KG1 (cell line): ENCODE results near the gene ATP10B.
"Not testable (repeated sequence)": the region's sequence is repeated elsewhere in the genome, so short reads cannot be mapped to it uniquely, and the experiment has no call there.

Experiments
- DNase-seq: peaks from one replicate; lab custom pipeline; 2025; lab: John Stamatoyannopoulos, UW

The ATP10B gene

DNA sequence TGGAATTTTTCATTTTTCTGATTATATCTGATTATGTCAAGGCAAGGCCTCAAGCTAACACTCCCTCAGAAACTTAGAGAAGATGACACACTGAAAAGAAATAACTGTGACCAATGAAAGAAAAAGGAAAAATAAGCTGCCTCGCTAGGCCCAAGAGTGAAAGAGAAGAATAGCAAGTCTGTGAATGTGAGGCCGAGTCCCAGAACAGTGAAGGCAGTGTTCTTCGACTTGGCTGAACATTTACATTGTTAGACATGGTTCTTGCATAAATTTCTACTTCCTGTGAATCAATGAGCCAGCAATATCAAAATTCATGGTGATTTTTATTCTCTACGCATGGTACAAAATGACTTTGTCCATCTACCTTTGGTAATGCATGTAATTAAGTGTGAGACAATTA lies at the start of gene ATP10B:
TSS of gene ATP10B (minus strand) at position 163 of the 400 bp plus-strand sequence. CDS start 164,137 bp downstream, outside the sequence.
- no peak for DNase-seq

- DNase-seq, result no peak
Observed at GRCh38 chr5:160901656-160902055, 49.6 kb upstream of the ATP10B start.

- DNase-seq, result no peak
Observed at GRCh38 chr5:160899735-160900134, 47.7 kb upstream of the ATP10B start.

GRCh38 chr5:160893180-160893964 lies 41.4 kb upstream of the ATP10B start:
- DNase-seq, result not testable (repeated sequence)

DNA sequence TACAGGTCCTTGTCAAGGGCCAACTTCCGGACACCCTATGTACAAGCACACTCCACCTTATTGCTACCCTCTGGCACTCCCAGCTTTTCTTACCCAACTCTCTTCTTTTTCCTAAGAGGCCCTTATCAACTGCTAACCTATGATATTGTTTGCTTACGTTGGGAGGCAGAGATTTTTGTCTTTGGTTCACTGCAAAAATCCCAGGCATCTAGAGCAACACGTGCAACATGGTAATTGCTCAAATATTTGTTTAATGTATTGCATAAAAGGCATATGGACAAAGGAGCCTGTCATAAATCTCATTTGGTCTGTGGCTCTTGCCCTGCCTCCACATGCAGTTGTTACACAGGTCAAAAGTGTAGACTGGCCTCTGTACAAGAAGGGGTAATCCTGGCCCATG lies 35.8 kb upstream of the ATP10B start:
- DNase-seq, result no peak

DNA sequence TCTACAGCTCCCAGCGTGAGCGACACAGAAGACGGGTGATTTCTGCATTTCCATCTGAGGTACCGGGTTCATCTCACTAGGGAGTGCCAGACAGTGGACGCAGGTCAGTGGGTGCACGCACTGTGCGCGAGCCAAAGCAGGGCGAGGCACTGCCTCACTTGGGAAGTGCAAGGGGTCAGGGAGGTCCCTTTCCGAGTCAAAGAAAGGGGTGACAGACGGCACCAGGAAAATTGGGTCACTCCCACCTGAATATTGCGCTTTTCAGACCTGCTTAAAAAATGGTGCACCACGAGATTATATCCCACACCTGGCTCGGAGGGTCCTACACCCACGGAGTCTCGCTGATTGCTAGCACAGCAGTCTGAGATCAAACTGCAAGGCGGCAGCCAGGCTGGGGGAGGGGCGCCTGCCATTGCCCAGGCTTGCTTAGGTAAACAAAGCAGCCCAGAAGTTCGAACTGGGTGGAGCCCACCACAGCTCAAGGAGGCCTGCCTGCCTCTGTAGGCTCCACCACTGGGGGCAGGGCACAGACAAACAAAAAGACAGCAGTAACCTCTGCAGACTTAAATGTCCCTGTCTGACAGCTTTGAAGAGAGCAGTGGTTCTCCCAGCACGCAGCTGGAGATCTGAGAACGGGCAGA lies 21.7 kb upstream of the ATP10B start:
- DNase-seq, result not testable (repeated sequence)

DNA sequence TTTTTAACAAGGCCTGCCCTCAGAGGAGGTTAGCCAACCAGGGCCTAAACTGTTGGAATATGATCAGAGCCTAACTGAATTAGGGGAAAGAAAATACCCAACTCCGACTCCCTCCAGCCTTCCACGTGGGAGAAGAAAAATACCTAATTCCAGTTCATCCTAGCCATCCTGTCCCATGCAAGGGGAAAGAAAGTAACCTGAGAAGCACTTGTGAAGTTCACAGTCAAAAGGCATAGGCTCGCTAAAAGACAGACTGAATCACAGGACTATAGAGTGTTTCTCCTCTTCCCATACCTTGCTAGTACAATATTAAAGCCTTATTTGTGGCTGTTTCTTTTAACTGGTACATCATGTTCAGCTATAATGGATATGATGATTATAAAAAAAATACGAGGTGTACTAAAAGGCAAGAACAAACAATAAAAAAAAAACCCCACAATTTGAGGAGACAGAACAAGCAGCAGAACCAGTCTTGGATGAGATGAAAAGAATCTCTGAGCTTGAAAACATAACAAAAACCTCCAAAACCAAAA lies 18.0 kb upstream of the ATP10B start:
- no peak for DNase-seq

GRCh38 chr5:160867976-160868375 lies 16.0 kb upstream of the ATP10B start:
- DNase-seq, result no peak

DNA sequence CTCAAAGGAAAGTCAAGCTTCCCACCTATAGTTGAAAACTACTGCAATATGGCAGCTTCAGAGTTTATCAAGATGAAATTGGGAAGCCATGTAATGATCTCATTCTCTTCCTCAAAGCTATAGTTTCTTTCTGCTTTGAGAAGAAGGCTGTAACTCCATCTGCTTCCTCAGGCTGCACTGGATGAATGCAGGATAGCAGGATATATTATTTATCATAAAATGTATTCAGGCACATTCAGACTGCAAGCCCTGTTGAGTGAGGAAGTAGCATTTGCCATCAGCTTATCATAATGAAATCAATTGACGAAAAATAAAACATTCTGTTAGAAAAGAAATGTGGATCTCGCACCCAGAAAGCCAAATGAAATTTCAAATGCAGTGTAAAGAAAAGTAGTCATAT lies 560 bp downstream of the ATP10B start:
- no peak for DNase-seq

DNA sequence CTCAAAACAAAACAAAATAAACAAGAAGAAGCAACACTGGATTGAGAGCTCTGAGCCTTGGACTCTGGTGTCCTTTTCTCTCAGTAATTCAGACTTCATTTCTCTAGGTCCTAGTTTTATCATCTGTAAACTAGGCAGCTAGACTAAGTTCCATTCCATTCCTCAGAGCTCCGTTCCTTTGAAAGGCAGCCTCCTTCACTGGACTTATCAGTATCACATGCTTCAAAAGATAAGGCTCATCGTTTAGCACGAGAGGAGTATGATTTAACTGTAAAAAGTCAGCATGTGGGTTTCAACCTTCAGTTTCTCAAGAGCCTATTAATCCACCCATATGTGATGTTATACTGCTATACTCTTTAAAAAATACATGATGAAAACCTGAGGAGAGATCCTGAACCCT lies 1.6 kb downstream of the ATP10B start:
- DNase-seq, result no peak

DNA sequence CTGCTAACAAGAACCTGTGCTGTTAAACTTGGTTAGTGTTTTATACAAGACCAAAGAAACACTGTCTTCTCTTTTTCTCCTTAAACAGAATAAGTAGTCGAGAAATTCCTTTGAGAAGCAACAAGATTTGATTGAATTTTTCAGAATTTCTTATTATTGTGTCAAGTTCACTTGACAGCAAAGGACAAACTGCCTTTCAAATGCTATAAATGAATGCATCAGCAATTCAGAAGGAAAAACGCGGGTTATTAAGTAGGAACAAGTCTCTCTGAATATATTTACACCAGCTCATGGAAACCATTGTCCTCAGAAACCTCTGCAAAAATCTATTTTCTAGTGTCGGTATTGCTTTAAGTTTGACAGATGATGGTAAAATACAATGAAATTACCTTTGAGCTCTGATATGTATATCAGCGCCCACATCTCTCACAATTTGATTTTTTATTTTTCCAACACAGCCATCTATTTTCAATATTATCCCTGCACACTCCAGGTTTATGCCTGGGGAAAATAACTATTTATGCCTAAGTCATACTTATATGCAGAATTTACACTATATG lies 4.4 kb downstream of the ATP10B start:
- DNase-seq, result no peak

- no peak for DNase-seq
Observed at GRCh38 chr5:160846642-160847041, 5.4 kb downstream of the ATP10B start.

DNA sequence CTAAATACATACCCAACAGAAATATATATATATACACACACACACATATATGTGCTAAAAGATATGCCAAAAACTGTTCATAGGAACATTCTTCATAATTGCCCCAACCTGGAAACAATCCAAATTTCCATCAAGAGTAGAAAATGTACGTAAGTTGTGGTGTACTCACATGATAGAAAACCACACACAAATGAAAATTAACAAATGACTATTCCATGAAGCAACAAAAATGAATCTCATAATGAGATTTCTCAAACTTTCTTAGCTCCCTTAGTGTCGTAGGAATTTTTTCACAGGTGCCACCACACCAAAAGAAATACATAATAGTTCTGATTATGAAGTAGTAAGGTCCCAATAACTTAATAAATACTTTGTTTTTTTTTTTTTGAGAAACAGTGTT lies 7.8 kb downstream of the ATP10B start:
- no peak for DNase-seq

DNA sequence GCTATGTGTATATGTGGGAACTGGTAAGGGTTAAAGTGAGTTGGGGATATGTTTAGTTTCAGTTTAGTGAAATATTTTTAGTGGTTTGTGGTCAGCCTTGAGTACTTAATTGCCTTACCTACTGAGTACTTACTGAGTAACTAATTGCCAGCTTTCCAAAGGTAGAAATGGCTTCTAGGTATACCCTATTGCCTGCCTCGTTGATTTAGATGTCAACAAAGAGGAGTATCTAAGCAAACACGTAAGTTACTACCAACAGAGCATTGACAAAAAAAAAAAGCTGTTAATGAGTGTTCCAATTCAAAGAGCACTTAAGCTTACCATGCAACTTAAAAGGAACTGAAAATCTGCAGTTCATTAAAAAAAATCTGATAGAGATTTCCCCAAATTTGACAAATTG lies 8.8 kb downstream of the ATP10B start:
- no peak for DNase-seq

DNA sequence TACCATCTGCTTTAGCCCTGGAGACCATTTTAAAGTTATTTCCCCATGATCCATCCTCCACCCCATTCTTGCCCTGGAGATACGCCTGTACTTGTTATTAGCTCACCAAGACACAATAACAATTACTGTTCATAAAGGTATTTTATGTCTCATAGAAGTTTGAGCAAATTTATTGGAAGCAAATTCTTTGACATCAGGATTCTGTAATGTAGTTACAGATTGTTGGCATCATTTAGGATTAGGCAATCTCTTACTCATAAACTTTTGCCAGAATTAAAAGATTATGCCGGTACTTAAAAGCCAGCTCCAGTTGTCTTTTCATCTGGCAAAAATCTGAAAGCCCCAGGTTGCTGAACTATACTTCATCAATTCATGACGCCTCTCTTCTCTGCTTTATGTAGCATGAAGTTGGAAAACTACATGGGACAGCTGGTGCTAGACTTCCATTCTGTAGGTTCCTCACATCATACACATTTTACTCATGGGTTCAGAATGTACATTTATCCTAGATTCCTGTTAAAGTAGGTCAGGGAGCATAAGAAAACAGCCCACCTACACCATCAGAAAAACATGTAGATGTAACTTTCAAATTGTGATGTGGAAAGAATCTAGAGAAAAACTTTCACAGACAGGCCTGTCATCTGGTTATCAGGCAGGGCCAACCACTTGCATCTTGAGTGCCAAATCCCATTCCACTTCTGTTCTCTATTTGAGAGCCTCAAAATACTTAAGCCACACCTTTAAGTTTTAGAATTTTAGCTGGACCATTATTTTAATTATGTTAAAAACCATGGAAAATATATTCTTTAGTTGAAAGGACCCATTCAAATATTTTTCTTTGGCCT lies 14.0 kb downstream of the ATP10B start:
- no peak for DNase-seq

GRCh38 chr5:160837211-160837610 lies 14.8 kb downstream of the ATP10B start:
- DNase-seq, result no peak

DNA sequence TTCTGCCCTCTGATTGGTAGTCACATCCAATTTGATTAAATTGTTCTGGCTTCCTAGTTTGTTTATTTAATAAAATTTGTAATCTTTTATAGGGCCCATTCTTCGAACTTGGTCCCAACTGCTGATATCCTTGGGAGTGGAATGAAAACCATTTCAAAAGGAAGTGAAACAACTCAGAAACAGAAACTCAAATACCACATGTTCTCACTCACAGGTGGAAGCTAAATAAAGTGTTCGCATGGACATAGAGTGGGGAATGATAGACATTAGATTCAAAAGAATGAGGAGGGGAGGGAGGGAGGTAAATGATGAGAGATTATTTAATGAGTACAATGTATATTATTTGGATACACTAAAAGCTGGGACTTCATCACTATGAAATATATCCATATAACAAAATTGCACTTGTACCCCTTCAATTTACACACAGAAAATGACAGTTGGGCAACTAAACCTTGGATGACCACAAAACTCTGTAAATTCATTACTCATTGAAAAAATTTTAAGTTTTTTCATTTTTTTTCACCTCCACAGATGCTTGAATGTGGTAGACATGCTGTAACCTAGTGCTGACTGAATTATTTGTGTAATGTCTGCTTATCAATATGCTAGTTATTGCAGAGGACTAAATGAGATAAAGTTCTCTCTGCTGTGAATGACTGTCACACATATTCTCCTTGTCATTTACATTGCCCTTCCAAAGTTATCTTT lies 16.0 kb downstream of the ATP10B start:
- DNase-seq, result no peak

GRCh38 chr5:160835376-160835775 lies 16.6 kb downstream of the ATP10B start:
- DNase-seq, result no peak

DNA sequence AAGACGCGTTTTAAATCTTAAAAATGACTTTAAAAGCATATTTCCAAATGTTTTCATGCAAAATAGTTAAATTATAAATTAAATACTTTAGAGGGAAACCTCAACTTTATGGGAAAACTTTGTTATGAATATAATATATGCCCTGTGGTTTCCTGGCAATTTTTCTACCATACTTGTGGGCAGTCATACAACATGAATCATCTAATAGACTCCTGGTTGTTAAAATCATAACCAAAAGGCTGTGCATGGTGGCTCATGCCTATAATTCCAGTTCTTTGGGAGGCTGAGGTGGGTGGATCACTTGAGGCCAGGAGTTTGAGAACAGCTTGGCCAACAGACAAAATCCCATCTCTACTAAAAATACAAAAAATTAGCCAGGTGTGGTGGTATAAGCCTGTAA lies 18.2 kb downstream of the ATP10B start:
- DNase-seq, result no peak

DNA sequence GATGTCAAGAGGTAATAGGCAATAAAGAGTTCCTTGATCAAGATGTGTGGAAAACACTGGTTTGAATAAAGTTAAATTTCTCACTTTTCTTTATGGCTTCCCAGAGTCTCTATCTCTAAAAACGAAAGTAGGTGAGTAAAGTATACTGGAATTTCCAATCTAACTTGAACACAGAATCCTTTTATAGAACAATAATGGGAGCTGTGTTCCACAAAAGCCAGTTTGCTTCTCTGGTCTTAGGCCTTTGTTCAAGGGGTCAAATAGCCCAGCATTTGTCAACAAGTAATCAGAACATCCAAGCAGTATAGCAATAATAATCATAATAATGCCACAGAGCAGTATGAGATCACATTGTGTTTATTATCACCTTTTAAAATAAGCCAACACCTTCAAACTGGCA lies 20.2 kb downstream of the ATP10B start:
- no peak for DNase-seq

DNA sequence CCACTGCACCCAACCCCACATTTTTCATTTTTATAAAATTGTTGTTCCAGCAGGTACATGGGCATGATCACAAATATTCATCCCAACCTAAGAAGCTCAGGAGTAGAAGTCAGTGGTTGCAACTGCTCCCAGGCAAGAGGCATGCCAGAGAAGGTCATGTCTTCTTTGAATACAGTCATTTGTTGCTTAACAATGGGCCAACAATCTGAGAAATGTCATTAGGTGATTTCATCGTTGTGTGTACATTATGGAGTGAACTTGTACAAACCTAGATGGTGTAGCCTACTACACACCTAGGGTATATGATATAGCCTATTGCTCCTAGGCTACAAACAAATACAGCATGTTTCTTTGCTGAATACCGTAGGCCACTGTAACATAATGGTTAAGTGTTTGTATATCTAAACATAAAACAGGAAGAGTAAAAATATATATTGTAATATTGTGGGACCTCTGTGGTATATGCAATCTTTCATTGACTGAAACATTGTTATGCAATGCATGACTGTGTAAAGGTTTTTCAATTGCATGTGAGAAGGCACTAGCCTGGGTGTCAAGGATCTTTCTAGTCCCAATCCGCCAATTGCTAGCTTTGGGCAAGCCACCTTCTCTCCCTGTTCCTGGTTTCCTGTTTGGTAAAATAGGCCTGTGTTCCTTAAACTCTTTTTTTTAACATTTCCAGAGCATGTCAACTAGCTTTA lies 27.6 kb downstream of the ATP10B start:
- no peak for DNase-seq
